ENCODE data around the gene ZNF831.

- TF ChIP-seq POLR2AphosphoS5 (IDR thresholded peaks at IDR 0.05; ENCODE audit: low read depth, low read length) (no peak), TAF1 (IDR thresholded peaks at IDR 0.05; ENCODE audit: low read depth, low read length) (no peak), POLR2A (IDR thresholded peaks at IDR 0.05; ENCODE audit: low read depth, low read length) (no peak), SPI1 (IDR thresholded peaks at IDR 0.05; ENCODE audit: low read depth, low read length) (no peak), PAX5 (IDR thresholded peaks at IDR 0.05; ENCODE audit: insufficient read depth, low read length, severe bottlenecking) (no peak)
Measured at GRCh38 chr20:59177266-59178250, 13.9 kb downstream of the ZNF831 start.

Data from GM12891 (cell line).